Lower lobe of right lung (tissue), 2 donors: ENCODE data around the gene PHACTR4. TPM values are rescaled to one million over a fixed set of nuclear protein-coding genes. Genes with fewer than 3 reads are reported as not detected.

Source experiments
- ATAC-seq, 2 donors: fragments of 200-7000 bp; cut with Tn5 transposase; one replicate each; pipeline ENCODE4 v1.9.1; 2020 to 2022; ENCODE audit warnings: mild to moderate bottlenecking in 2 of 2, moderate library complexity in 2 of 2
- DNase-seq: peaks from one replicate; pipeline ENCODE4 v3.0.0-alpha.2; 2020
- H3K27ac ChIP-seq: fragments of 200-600 bp; one replicate; pipeline ENCODE4 v1.8.0; 2022
- H3K27me3 ChIP-seq: fragments of 200-600 bp; one replicate; pipeline ENCODE4 v1.8.0; 2022; ENCODE audit warnings: low read depth
- H3K36me3 ChIP-seq: fragments of 200-600 bp; one replicate; pipeline ENCODE4 v1.8.0; 2022; ENCODE audit warnings: mild to moderate bottlenecking
- H3K4me1 ChIP-seq: fragments of 200-600 bp; one replicate; pipeline ENCODE4 v1.8.0; 2022
- H3K4me3 ChIP-seq: fragments of 200-600 bp; one replicate; pipeline ENCODE4 v1.8.0; 2022; ENCODE audit warnings: mild to moderate bottlenecking
- H3K9me3 ChIP-seq: fragments of 200-600 bp; one replicate; pipeline ENCODE4 v1.8.0; 2022
- CTCF ChIP-seq: fragments of 200-600 bp; IDR thresholded peaks from one replicate; pipeline ENCODE4 v1.8.0; 2022; ENCODE audit warnings: antibody characterized with exemption, mild to moderate bottlenecking
- intact Hi-C: fragments of 100-400 bp; cut with DNase I; formaldehyde crosslinking; loops from one replicate; pipeline ENCODE4 v1.11.0; 2022
- total RNA-seq: library from RNA; stranded (reverse); fragmentation: NEBNext Ultra II Directional; extraction: Animal tissue kit (Norgen Biotek cat#: 25700); gene quantifications from one replicate; pipeline ENCODE4 v1.2.1, GENCODE V29; 2021
- donor health status: DM: no; HTN: yes; CAD: no; lungs with severe emphysema.

PHACTR4 gene
- total RNA-seq, 1 donor from 2014 or later: 44.2 TPM

- ATAC-seq (no peak), DNase-seq (no peak)
- H3K4me3 ChIP-seq: no peak overlapping the region
- H3K36me3 ChIP-seq: peaks cover 8% of the 10 kb centered on the region
- no peaks in the 10 kb centered on the region for H3K9me3 ChIP-seq
- TF ChIP-seq CTCF: no peak
- intact Hi-C loops: no loop called here
- H3K27ac ChIP-seq: no peak overlapping the region
- no peaks in the 10 kb centered on the region for H3K27me3 ChIP-seq
- H3K4me1 ChIP-seq: no peaks in the 10 kb centered on the region
Measured at GRCh38 chr1:28394136-28394535, 24.6 kb downstream of the PHACTR4 start.

- Histone ChIP-seq H3K9me3 (no peaks in the 10 kb centered on the region), H3K4me3 (no peak overlapping the region), H3K36me3 (peaks cover 8% of the 10 kb centered on the region), H3K27me3 (no peaks in the 10 kb centered on the region), H3K4me1 (no peaks in the 10 kb centered on the region), H3K27ac (no peak overlapping the region)
- no peak for TF ChIP-seq CTCF
- intact Hi-C loops: no loop called here
- ATAC-seq (no peak), DNase-seq (no peak)
Measured at GRCh38 chr1:28395181-28395580, 25.6 kb downstream of the PHACTR4 start.

- intact Hi-C loops: no loop called here
- Histone ChIP-seq H3K36me3 (peaks cover 8% of the 10 kb centered on the region), H3K27me3 (no peaks in the 10 kb centered on the region), H3K4me3 (no peak overlapping the region), H3K27ac (no peak overlapping the region), H3K9me3 (no peaks in the 10 kb centered on the region), H3K4me1 (no peaks in the 10 kb centered on the region)
- no peak for ATAC-seq
- TF ChIP-seq CTCF: no peak
- DNase-seq: no peak
Measured at GRCh38 chr1:28401760-28402159, 32.2 kb downstream of the PHACTR4 start.

- intact Hi-C loops: no loop called here
- H3K27me3 ChIP-seq: no peaks in the 10 kb centered on the region
- DNase-seq (no peak), ATAC-seq (no peak)
- H3K36me3 ChIP-seq: no peaks in the 10 kb centered on the region
- no peak for TF ChIP-seq CTCF
- H3K9me3 ChIP-seq: no peaks in the 10 kb centered on the region
- H3K27ac ChIP-seq: no peak overlapping the region
- peaks cover 7% of the 10 kb centered on the region for H3K4me1 ChIP-seq
- H3K4me3 ChIP-seq: no peak overlapping the region
Measured at GRCh38 chr1:28409090-28409489, 39.5 kb downstream of the PHACTR4 start.

- H3K27ac ChIP-seq: no peak overlapping the region
- no peak for TF ChIP-seq CTCF
- ATAC-seq: no peak
- H3K4me3 ChIP-seq: no peak overlapping the region
- intact Hi-C loops: no loop called here
- H3K27me3 ChIP-seq: no peaks in the 10 kb centered on the region
- peaks cover 16% of the 10 kb centered on the region for H3K4me1 ChIP-seq
- H3K36me3 ChIP-seq: no peaks in the 10 kb centered on the region
- no peaks in the 10 kb centered on the region for H3K9me3 ChIP-seq
- no peak for DNase-seq
Measured at GRCh38 chr1:28411656-28412055, 42.1 kb downstream of the PHACTR4 start.

- intact Hi-C loops: no loop called here
- no peak overlapping the region for H3K4me3 ChIP-seq
- H3K9me3 ChIP-seq: no peaks in the 10 kb centered on the region
- no peak for TF ChIP-seq CTCF
- H3K36me3 ChIP-seq: no peaks in the 10 kb centered on the region
- DNase-seq (no peak), ATAC-seq (no peak)
- H3K27me3 ChIP-seq: no peaks in the 10 kb centered on the region
- peaks cover 16% of the 10 kb centered on the region for H3K4me1 ChIP-seq
- no peak overlapping the region for H3K27ac ChIP-seq
Measured at GRCh38 chr1:28412731-28413130, 43.2 kb downstream of the PHACTR4 start.
